ENCODE measurements around the gene TMEM131L.
"Not testable (repeated sequence)": the region's sequence is repeated elsewhere in the genome, so short reads cannot be mapped to it uniquely, and the experiment has no call there.

TMEM131L gene

DNA sequence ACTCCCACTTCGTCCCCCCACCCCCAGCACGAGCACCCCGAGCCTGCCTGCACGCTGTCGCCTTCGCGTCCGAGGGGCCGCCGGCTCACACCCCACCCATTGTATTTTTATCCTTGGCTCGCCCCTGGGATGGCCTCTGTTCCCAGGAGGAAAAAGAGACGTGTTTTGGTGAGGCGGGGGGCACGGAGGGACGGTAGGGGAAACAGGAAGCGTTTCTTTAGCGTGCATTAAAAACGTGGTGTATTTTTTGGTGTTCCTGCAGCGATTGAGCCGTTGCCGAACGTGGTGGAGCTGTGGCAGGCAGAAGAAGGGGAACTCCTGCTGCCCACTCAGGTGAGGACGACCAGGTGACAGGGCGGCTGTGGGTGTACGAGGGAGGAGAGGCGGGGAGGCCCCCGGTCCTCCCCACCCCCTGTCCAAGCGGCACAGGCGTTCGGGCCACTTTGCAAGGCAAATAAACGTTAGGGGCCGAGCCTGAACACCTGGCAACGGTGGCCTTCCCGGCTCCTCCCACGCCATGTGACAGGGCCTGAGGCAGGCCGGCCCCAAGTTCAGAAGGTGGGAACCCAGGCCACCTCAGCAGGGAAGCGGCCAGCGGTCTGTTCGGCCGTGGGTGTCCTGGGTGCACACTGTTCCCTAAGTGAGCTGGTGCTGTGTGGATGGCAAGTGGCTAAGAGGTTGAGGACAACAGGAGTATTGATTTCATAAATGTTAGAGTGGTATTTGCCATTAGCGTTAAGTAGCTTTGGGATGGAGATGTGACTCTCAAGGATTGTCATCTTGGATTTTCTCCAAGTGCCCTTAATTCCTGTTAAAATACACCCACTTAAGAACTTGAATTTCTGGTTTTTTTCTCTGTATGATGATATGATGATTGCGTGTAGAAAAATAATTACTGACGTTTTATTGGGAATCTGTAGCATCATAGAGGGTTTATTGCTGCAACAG, 1.1 kb downstream of the TMEM131L start:
- Histone ChIP-seq H3K9me3 (ENCODE audit: insufficient read depth, low read depth, low read length) (no peaks in the 10 kb centered on the region), H3K27me3 (ENCODE audit: insufficient read depth, low read length) (peaks cover 20% of the 10 kb centered on the region), H3K9ac (ENCODE audit: low read depth, low read length) (peak overlapping the region; percentile 91), H3K36me3 (ENCODE audit: insufficient read depth, low read length) (no peaks in the 10 kb centered on the region), H3K4me3 (ENCODE audit: low read length) (peak overlapping the region; percentile 98), H3K27ac (ENCODE audit: low read depth, low read length) (peak overlapping the region; percentile 66; the same call in 1 of the 2 replicates), H3K4me1 (ENCODE audit: insufficient read depth, low read length) (peaks cover 19% of the 10 kb centered on the region)
- WGBS, result 6% methylated on average over 43 of the region's 43 CpGs

DNA sequence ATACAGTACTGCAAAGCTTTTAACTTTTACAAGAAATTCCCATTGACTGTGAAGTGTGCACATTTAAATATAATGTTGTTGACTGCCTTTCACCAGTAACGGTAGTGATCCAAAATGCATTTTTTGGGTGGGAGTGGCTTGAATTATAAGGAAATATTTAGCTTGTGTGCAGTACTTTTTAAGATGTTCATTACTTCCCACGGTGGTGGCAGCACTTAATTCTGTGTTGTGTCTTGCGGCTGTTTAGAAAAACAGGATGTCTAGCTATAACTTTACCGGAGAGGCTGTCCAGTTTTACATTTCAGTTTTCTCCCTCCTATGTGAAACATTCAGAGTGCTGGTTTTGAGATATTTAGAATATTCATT, 1.7 kb downstream of the TMEM131L start:
- Histone ChIP-seq H3K9ac (ENCODE audit: low read depth, low read length) (no peak overlapping the region), H3K27ac (ENCODE audit: low read depth, low read length) (no peak overlapping the region)
- 87% methylated on average over 4 of the region's 4 CpGs for WGBS

DNA sequence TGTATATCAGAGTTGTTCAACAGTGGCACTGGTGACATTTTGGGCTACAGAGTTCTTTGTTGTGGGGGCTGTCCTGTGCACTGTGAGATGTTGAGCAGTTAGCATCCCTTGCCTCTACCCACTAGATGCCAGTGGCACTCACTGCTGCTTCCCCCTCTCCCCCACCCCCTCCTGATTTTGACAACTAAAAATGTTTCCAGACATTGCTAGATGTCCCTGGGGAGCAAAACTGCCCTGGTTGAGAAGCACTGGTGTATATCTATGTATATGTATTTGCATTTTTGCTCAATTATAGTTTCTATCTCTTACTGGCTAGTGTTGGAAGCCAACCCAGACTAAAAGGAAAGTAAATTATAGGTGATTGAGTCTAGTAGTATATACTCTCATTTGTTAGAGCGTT, 2.4 kb downstream of the TMEM131L start:
- WGBS, result 79% methylated on average over 1 of the region's 1 CpG
- H3K4me1 ChIP-seq (ENCODE audit: insufficient read depth, low read length), result peaks cover 19% of the 10 kb centered on the region

More for the DNA sequence above, 1.7 kb downstream of the TMEM131L start:
- no peaks in the 10 kb centered on the region for H3K9me3 ChIP-seq (ENCODE audit: insufficient read depth, low read depth, low read length)
- H3K36me3 ChIP-seq (ENCODE audit: insufficient read depth, low read length), result no peaks in the 10 kb centered on the region
- H3K4me3 ChIP-seq (ENCODE audit: low read length), result peak overlapping the region; percentile 98
- peaks cover 19% of the 10 kb centered on the region for H3K4me1 ChIP-seq (ENCODE audit: insufficient read depth, low read length)
- peaks cover 20% of the 10 kb centered on the region for H3K27me3 ChIP-seq (ENCODE audit: insufficient read depth, low read length)

DNA sequence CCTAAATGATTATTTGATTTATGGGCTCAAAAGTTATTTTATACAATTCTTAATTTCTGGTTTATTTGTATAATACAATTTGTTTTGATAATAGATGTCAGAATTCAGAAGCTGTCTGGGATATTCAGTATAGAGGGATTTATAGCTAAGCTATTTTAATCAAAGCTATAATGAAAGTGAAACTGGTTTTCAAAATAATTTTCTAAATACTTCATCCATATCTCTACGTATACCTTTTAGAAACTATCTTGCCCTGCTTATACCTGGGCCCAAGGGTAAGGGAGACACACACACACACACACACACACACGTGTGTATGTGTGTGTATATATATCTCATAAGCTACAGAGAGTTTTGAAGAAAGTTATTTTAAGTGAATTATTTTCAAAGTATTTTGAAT, 2.9 kb downstream of the TMEM131L start:
- H3K4me3 ChIP-seq (ENCODE audit: low read length), result no peak overlapping the region
- H3K9ac ChIP-seq (ENCODE audit: low read depth, low read length), result no peak overlapping the region
- H3K9me3 ChIP-seq (ENCODE audit: insufficient read depth, low read depth, low read length), result no peaks in the 10 kb centered on the region
- H3K4me1 ChIP-seq (ENCODE audit: insufficient read depth, low read length), result peaks cover 19% of the 10 kb centered on the region
- H3K27me3 ChIP-seq (ENCODE audit: insufficient read depth, low read length), result peaks cover 20% of the 10 kb centered on the region
- peaks cover 4% of the 10 kb centered on the region for H3K36me3 ChIP-seq (ENCODE audit: insufficient read depth, low read length)
- WGBS, result no CpG with 5 or more reads among the region's 2 CpGs
- H3K27ac ChIP-seq (ENCODE audit: low read depth, low read length), result no peak overlapping the region

More for the DNA sequence above, 2.4 kb downstream of the TMEM131L start:
- Histone ChIP-seq H3K27me3 (ENCODE audit: insufficient read depth, low read length) (peaks cover 20% of the 10 kb centered on the region), H3K9me3 (ENCODE audit: insufficient read depth, low read depth, low read length) (no peaks in the 10 kb centered on the region), H3K36me3 (ENCODE audit: insufficient read depth, low read length) (no peaks in the 10 kb centered on the region), H3K27ac (ENCODE audit: low read depth, low read length) (no peak overlapping the region), H3K4me3 (ENCODE audit: low read length) (no peak overlapping the region), H3K9ac (ENCODE audit: low read depth, low read length) (no peak overlapping the region)

DNA sequence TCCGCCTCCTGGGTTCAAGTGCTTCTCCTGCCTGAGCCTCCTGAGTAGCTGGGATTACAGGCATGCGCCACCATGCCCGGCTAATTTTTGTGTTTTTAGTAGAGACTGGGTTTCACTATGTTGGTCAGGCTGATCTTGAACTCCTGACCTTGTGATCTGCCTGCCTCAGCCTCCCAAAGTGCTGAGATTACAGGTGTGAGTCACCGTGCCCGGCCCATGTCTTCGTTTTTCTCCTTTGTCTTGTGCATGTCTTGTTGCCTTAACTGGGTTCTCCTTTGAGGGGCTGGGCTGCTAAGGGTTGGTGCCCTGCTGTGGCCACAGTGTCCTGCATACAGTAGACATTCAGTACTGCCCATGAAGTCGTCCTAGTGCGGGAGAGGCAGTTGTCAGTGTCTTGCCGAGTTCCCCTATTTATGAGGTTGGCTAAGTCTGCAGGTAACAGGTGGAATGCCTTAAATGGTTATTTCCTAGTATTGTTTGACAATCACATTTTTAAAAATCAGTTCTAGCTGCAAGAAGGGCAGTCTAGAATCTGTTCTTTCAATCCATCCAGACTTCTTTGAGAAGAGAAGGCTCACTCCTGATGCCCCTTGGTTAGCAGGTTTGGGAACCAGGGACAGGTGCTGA, 5.0 kb downstream of the TMEM131L start:
- H3K27me3 ChIP-seq (ENCODE audit: insufficient read depth, low read length); H3K9ac ChIP-seq (ENCODE audit: low read depth, low read length); H3K9me3 ChIP-seq (ENCODE audit: insufficient read depth, low read depth, low read length); H3K4me3 ChIP-seq (ENCODE audit: low read length); H3K27ac ChIP-seq (ENCODE audit: low read depth, low read length): not testable (repeated sequence)
- Histone ChIP-seq H3K36me3 (ENCODE audit: insufficient read depth, low read length) (peaks cover 19% of the 10 kb centered on the region), H3K4me1 (ENCODE audit: insufficient read depth, low read length) (peaks cover 12% of the 10 kb centered on the region; the same call in 1 of the 2 replicates)
- 93% methylated on average over 9 of the region's 9 CpGs for WGBS

DNA sequence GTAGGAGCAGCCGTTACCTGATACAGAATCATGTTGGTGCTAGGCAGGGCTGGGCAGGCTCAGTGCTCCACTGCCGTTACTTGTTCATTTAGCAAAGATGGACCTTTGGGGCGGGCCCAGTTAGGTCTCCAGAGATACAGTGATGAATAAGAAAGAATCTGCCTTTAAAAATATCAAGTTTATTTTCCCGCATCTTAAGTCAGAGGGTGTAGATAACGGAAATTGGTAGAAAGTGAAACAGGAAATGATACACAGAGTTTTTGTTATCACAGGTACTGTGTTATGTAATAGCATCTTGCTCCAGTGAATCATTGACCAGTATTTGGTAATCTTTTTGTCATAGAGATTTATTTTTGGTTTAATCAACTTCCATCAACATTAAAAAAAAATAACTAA, 5.5 kb downstream of the TMEM131L start:
- 90% methylated on average over 5 of the region's 5 CpGs for WGBS
- H3K27me3 ChIP-seq (ENCODE audit: insufficient read depth, low read length), result peaks cover 3% of the 10 kb centered on the region; the same call in 1 of the 2 replicates
- no peak overlapping the region for H3K4me3 ChIP-seq (ENCODE audit: low read length)
- H3K36me3 ChIP-seq (ENCODE audit: insufficient read depth, low read length), result peaks cover 19% of the 10 kb centered on the region
- no peak overlapping the region for H3K9ac ChIP-seq (ENCODE audit: low read depth, low read length)
- no peak overlapping the region for H3K27ac ChIP-seq (ENCODE audit: low read depth, low read length)
- no peaks in the 10 kb centered on the region for H3K9me3 ChIP-seq (ENCODE audit: insufficient read depth, low read depth, low read length)
- peaks cover 12% of the 10 kb centered on the region; the same call in 1 of the 2 replicates for H3K4me1 ChIP-seq (ENCODE audit: insufficient read depth, low read length)

DNA sequence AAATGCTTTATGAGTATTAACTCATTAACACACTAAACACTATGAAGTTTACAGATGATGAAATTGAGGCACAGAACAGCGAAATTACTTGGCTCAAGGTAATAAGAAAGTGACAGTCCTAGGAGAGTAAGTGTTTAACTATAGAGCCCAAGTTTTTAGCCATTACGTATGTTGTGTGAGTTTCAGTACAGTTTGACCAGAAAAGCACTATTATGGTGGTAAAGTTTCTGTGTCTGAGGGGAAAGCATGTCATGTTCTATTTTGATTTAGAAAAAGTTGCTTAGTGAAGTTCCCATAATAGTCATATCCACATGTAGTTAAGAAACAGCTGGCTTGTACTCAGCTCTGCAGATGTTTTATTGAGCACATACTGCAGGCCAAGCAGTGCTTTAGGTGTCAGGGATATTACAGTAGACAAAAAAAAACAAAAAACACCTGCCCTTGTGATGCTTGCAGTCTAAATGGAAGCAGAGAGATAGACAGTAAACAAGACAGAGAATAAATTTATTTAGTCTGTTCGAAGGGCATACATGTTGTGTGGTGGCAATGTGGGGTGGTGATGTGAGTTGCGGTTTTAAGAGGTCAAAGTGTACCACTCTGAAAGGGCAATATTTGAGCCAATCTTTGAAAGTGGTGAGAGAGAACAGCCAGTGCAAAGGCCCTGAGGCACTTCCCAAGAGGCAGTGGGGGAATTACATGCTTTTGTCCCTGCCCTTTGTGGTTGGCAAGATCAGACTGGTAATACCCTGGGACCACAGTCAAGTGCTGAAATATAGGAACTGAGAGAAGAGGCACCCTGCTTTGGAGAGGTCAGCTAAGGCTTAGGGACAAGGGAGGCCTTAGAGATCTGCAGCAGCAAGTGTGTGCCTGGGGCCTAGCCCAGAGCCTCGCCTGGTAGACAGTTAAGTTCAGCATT, 6.2 kb downstream of the TMEM131L start:
- Histone ChIP-seq H3K4me3 (ENCODE audit: low read length) (no peak overlapping the region), H3K36me3 (ENCODE audit: insufficient read depth, low read length) (peaks cover 19% of the 10 kb centered on the region), H3K9ac (ENCODE audit: low read depth, low read length) (no peak overlapping the region), H3K9me3 (ENCODE audit: insufficient read depth, low read depth, low read length) (no peaks in the 10 kb centered on the region), H3K4me1 (ENCODE audit: insufficient read depth, low read length) (peaks cover 11% of the 10 kb centered on the region; the same call in 1 of the 2 replicates), H3K27ac (ENCODE audit: low read depth, low read length) (no peak overlapping the region), H3K27me3 (ENCODE audit: insufficient read depth, low read length) (peaks cover 2% of the 10 kb centered on the region; the same call in 1 of the 2 replicates)
- 95% methylated on average over 5 of the region's 5 CpGs for WGBS

DNA sequence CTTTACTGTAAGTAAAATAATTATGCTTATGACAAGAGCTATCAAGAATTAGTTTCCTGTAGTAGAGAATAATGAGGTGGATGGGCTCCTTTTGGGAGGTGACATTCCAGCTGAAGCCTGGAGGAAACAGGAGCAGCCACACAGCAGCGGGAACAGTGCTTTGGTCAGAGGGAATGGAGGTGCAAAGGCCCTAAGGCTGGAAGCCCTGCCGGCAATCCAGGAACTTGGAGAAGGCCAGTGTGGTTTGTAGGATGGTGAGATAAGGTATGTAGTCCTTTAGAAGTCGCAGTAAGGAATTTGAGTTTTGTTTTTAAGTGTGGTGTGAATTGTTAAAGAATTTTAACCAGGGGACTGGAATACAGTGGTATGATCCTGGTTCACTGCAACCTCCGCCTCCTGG, 8.1 kb downstream of the TMEM131L start:
- 90% methylated on average over 4 of the region's 4 CpGs for WGBS
- peaks cover 19% of the 10 kb centered on the region for H3K36me3 ChIP-seq (ENCODE audit: insufficient read depth, low read length)
- peaks cover 2% of the 10 kb centered on the region for H3K4me1 ChIP-seq (ENCODE audit: insufficient read depth, low read length)
- H3K4me3 ChIP-seq (ENCODE audit: low read length), result no peak overlapping the region
- no peaks in the 10 kb centered on the region for H3K9me3 ChIP-seq (ENCODE audit: insufficient read depth, low read depth, low read length)
- H3K9ac ChIP-seq (ENCODE audit: low read depth, low read length), result no peak overlapping the region
- no peak overlapping the region for H3K27ac ChIP-seq (ENCODE audit: low read depth, low read length)
- H3K27me3 ChIP-seq (ENCODE audit: insufficient read depth, low read length), result no peaks in the 10 kb centered on the region

DNA sequence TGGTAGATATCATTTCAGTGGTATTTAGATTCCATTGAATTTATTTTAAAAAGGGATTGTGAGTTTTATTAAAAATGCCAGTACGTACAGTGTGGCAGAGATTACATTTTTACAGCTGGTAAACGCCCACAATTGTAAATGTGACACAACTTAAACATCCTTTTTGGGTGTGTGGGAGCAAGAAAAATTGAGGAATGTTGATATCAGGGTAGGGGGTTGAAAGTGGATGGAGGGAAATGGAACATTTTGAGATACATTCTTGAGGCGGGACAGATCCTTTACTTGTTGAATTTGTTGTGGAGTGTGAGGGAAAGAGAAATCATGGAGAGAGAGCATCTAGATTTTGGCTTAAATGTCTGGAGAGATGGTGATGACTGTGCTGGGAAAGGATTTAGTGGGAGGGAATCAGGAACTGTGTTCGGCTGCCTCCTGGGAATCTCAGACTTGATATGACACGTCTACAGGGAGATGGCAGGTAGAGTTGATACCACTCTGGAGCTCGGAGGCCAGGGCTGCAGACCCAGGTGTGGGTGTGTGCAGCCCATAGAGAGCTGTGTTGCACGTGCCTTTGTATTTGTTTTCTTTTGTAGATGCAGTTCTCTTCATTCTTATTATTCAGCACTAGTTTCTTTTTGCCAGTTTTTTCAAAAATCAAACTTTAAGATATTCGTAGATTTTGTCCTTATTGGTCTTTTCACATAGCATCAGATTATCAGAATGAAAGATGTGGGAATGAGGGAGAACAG, 10.8 kb downstream of the TMEM131L start:
- 91% methylated on average over 6 of the region's 8 CpGs for WGBS
- Histone ChIP-seq H3K4me3 (ENCODE audit: low read length) (no peak overlapping the region), H3K4me1 (ENCODE audit: insufficient read depth, low read length) (peaks cover 7% of the 10 kb centered on the region), H3K27ac (ENCODE audit: low read depth, low read length) (no peak overlapping the region), H3K36me3 (ENCODE audit: insufficient read depth, low read length) (peaks cover 22% of the 10 kb centered on the region), H3K27me3 (ENCODE audit: insufficient read depth, low read length) (no peaks in the 10 kb centered on the region), H3K9ac (ENCODE audit: low read depth, low read length) (no peak overlapping the region), H3K9me3 (ENCODE audit: insufficient read depth, low read depth, low read length) (no peaks in the 10 kb centered on the region)

DNA sequence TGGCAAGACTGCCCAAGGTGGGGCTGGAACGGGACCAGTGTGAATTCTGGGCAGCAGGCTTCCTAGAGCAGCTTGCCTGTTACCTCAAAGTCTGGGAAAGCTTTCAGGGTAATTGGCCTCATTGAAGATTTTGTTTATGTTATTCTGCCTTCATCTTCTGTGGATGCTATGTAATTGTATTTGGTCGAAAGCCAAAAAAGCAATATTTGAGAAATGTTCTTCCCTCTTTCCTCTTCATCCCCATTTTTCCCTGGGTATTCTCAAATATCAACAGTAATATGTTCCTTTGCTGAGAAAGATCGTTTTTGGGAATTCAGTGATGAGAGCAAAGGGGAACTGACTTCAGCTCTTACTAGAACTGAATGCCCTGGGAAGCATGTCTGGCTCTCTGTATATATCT, 12.9 kb downstream of the TMEM131L start:
- Histone ChIP-seq H3K4me1 (ENCODE audit: insufficient read depth, low read length) (peaks cover 7% of the 10 kb centered on the region), H3K27ac (ENCODE audit: low read depth, low read length) (no peak overlapping the region), H3K9ac (ENCODE audit: low read depth, low read length) (no peak overlapping the region), H3K9me3 (ENCODE audit: insufficient read depth, low read depth, low read length) (no peaks in the 10 kb centered on the region), H3K4me3 (ENCODE audit: low read length) (no peak overlapping the region), H3K36me3 (ENCODE audit: insufficient read depth, low read length) (peaks cover 17% of the 10 kb centered on the region), H3K27me3 (ENCODE audit: insufficient read depth, low read length) (no peaks in the 10 kb centered on the region)
- 70% methylated on average over 2 of the region's 3 CpGs for WGBS

Data from HUES64 (cell line).